ENCODE data around the gene MIA.

MIA gene

GRCh38 chr19:40736661-40737060 is 38.7 kb upstream of the MIA start:
- no peaks in the 10 kb centered on the region for H3K27me3 ChIP-seq (replicated peaks; ENCODE audit: control insufficient read depth, insufficient read depth, low read length)
- TF ChIP-seq, protein P1, sequence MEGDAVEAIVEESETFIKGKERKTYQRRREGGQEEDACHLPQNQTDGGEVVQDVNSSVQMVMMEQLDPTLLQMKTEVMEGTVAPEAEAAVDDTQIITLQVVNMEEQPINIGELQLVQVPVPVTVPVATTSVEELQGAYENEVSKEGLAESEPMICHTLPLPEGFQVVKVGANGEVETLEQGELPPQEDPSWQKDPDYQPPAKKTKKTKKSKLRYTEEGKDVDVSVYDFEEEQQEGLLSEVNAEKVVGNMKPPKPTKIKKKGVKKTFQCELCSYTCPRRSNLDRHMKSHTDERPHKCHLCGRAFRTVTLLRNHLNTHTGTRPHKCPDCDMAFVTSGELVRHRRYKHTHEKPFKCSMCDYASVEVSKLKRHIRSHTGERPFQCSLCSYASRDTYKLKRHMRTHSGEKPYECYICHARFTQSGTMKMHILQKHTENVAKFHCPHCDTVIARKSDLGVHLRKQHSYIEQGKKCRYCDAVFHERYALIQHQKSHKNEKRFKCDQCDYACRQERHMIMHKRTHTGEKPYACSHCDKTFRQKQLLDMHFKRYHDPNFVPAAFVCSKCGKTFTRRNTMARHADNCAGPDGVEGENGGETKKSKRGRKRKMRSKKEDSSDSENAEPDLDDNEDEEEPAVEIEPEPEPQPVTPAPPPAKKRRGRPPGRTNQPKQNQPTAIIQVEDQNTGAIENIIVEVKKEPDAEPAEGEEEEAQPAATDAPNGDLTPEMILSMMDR (IDR thresholded peaks at IDR 0.05; ENCODE audit: insufficient read depth, low read length, poor library complexity, severe bottlenecking): no peak
- peaks cover 22% of the 10 kb centered on the region for H3K36me3 ChIP-seq (ENCODE audit: control insufficient read depth, insufficient read depth, low read length)
- no peak for DNase-seq (ENCODE audit: extremely low read depth, insufficient read length)
- no peak overlapping the region for H3K4me3 ChIP-seq (replicated peaks; ENCODE audit: low read depth, low read length)

DNA sequence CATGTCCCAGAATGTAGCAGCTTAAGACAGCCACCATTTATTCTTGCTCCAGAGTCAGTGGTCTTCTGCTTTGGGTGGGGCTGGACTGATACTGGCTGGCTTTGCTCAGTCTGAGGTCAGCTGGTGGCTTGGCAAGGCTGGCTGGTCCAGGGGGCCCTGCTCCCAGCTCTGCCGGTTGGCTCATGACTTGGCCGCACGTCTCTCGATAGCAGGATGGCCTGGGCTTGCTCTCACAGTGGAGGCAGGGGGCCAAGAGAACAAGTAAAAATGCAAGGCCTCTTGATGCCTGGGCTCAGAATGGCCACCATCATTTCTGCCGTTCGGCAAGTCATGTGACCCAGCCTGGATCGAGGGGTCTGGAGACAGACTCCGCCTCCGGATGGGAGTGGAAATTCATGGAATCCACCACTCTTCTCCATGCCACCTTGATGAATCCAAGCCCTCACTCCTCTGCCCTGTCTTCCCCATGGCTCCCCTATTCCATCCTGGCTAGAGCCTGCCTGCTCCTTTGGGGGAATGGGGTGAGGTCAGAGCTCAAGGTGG is 38.1 kb upstream of the MIA start:
- no peak overlapping the region for H3K4me3 ChIP-seq (replicated peaks; ENCODE audit: low read depth, low read length)
- H3K36me3 ChIP-seq (ENCODE audit: control insufficient read depth, insufficient read depth, low read length): peaks cover 22% of the 10 kb centered on the region

DNA sequence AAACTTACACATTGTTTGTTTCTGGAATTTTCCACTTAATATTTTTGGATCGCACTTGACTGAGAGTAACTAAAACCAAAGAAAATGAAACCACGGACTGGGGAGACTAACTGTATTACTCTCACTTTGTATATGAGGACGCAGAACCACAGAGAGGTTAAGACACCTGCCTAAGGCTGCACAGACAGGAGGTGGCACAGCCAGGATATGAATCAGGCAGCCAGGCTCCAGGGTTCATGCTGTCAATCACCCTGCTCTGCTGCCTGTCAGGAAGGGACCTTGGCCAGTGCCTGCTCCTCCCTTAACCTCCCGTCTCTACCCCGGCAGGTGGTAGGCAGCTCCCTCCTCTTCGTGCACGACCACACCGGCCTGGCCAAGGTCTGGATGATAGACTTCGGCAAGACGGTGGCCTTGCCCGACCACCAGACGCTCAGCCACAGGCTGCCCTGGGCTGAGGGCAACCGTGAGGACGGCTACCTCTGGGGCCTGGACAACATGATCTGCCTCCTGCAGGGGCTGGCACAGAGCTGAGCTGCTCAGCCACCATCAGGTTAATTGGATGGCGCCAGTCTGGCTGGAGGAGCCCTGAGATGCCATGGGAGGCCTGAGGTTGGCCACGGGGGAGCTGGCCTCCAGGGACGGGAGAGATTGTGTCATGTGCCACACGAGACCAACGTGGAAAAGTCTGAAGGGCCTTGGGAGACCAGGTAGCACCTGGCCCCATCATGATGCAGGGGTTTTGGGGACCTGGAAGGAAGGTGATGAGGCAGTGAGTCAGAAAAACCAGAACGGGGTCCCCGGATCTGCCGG is 36.1 kb upstream of the MIA start:
- Histone ChIP-seq H3K27me3 (replicated peaks; ENCODE audit: control insufficient read depth, insufficient read depth, low read length) (no peaks in the 10 kb centered on the region), H3K4me3 (replicated peaks; ENCODE audit: low read depth, low read length) (no peak overlapping the region), H3K36me3 (ENCODE audit: control insufficient read depth, insufficient read depth, low read length) (peaks cover 20% of the 10 kb centered on the region)
- TF ChIP-seq, protein P1 (IDR thresholded peaks at IDR 0.05; ENCODE audit: insufficient read depth, low read length, poor library complexity, severe bottlenecking): no peak
- DNase-seq (ENCODE audit: extremely low read depth, insufficient read length): no peak

More for the DNA sequence above, 38.1 kb upstream of the MIA start:
- TF ChIP-seq, protein P1 (IDR thresholded peaks at IDR 0.05; ENCODE audit: insufficient read depth, low read length, poor library complexity, severe bottlenecking): no peak
- DNase-seq (ENCODE audit: extremely low read depth, insufficient read length): no peak
- no peaks in the 10 kb centered on the region for H3K27me3 ChIP-seq (replicated peaks; ENCODE audit: control insufficient read depth, insufficient read depth, low read length)

DNA sequence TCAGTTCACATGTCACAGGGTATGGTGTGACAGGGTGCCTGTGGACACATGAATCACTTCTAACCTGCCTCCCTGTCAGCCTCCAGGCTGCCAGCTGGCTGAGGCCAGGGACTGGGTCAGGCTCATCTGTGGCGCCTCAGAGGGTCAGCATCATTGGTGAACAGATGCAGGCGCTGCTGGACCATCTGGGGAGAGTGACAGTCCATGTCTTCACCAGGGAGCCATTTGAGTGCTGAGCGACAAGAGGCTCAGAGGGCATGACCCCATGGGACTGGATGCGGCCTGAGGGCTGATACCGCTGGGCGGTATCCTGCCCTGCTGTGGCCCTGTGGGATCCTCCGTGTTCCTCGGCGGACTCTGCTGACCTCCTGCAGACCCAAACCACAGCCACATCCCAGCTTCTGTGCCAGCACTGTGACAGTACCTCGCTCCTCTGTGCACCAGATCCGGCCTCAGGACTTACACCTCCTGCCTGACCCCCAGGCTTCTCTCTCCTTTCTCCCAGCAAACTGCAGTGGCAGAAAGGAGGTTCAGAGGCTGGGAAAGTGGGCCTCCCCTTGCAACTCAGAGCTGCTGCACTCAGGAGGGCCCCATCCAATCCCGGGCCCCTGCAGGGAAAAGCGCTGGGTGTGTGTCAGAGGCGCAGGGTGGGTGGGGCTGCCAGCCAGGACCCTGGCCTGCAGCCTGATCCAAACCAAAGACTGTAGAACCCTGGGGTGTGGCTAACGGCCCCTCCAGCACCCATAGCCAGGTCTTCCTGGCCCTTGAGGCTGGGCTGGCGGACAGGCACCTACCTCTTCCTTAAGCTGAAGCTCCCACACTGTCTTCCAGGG is 35.2 kb upstream of the MIA start:
- no peaks in the 10 kb centered on the region for H3K27me3 ChIP-seq (replicated peaks; ENCODE audit: control insufficient read depth, insufficient read depth, low read length)
- no peak overlapping the region for H3K4me3 ChIP-seq (replicated peaks; ENCODE audit: low read depth, low read length)
- peaks cover 19% of the 10 kb centered on the region for H3K36me3 ChIP-seq (ENCODE audit: control insufficient read depth, insufficient read depth, low read length)
- DNase-seq (ENCODE audit: extremely low read depth, insufficient read length): no peak
- TF ChIP-seq, protein P1 (IDR thresholded peaks at IDR 0.05; ENCODE audit: insufficient read depth, low read length, poor library complexity, severe bottlenecking): no peak

DNA sequence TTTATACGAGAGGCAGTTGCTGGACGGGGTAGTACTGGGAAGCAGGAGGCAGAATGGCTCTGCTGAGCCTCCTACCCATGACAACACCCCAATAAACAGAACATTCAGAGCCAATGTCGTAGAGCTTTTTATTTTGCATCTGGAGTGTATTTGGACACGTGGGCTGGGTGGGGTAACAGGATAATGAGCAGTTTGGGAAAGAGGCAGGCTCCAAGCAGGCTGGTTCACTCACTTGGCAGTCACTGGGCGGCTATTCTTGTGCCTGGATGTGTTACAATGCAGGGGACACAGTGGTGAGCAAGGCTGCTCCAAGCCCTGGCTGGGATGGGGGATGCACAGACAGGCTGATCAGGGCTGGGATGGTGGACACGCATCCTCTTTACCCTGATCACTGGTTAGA is 34.6 kb upstream of the MIA start:
- H3K4me3 ChIP-seq (replicated peaks; ENCODE audit: low read depth, low read length): no peak overlapping the region
- TF ChIP-seq, protein P1 (IDR thresholded peaks at IDR 0.05; ENCODE audit: insufficient read depth, low read length, poor library complexity, severe bottlenecking): no peak
- DNase-seq (ENCODE audit: extremely low read depth, insufficient read length): no peak
- H3K27me3 ChIP-seq (replicated peaks; ENCODE audit: control insufficient read depth, insufficient read depth, low read length): no peaks in the 10 kb centered on the region
- H3K36me3 ChIP-seq (ENCODE audit: control insufficient read depth, insufficient read depth, low read length): peaks cover 17% of the 10 kb centered on the region

All from GM06990 (cell line).